HL-60 (cell line): ENCODE data around the gene CADM1.

Experiments used
- DNase-seq, 2 experiments: peaks; one replicate each; pipeline ENCODE4 v3.0.0-alpha.2; 2010 to 2020; ENCODE audit warnings: low read depth in 1 of 2, low spot score in 1 of 2
- H3K27ac ChIP-seq: fragments of 250-450 bp; sonication (Bioruptor Pico); replicated peaks from 2 replicates; pipeline ENCODE4 v1.5.1; 2020; ENCODE audit warnings: mild to moderate bottlenecking, moderate library complexity
- H3K27me3 ChIP-seq: fragments of 250-450 bp; sonication (Bioruptor Pico); 2 replicates; pipeline ENCODE4 v1.5.1; 2021; ENCODE audit warnings: mild to moderate bottlenecking, moderate library complexity; ENCODE audit not compliant: insufficient read depth, poor library complexity, severe bottlenecking
- H3K4me3 ChIP-seq: replicated peaks from 2 replicates; pipeline ENCODE4 v1.5.1; 2011; ENCODE audit warnings: mild to moderate bottlenecking, control low read depth, low read length; ENCODE audit not compliant: insufficient read depth
- CTCF ChIP-seq: IDR thresholded peaks from one replicate; pipeline ENCODE4 v1.5.1; 2011; ENCODE audit warnings: low read length, control low read depth, inconsistent platforms; ENCODE audit not compliant: insufficient read depth
- GABPA ChIP-seq: IDR thresholded peaks from 2 replicates; pipeline ENCODE4 v1.6.1; 2012; ENCODE audit warnings: low read depth
- POLR2AphosphoS5 ChIP-seq: IDR thresholded peaks from 2 replicates; pipeline ENCODE4 v1.6.1; 2012; ENCODE audit warnings: low read depth
- REST ChIP-seq: IDR thresholded peaks from 2 replicates; pipeline ENCODE4 v1.6.1; 2012; ENCODE audit warnings: low read depth; ENCODE audit not compliant: insufficient replicate concordance
- SPI1 ChIP-seq: IDR thresholded peaks from 2 replicates; pipeline ENCODE4 v1.6.1; 2012; ENCODE audit warnings: low read depth, mild to moderate bottlenecking, borderline replicate concordance

Gene CADM1

GRCh38 chr11:115425816-115426215 is 78.4 kb downstream of the CADM1 start:
- H3K27me3 ChIP-seq: no peaks in the 10 kb centered on the region
- H3K27ac ChIP-seq: no peak overlapping the region
- DNase-seq: no peak
- TF ChIP-seq CTCF (no peak), REST (no peak), GABPA (no peak), SPI1 (no peak), POLR2AphosphoS5 (no peak)
- no peak overlapping the region for H3K4me3 ChIP-seq

DNA sequence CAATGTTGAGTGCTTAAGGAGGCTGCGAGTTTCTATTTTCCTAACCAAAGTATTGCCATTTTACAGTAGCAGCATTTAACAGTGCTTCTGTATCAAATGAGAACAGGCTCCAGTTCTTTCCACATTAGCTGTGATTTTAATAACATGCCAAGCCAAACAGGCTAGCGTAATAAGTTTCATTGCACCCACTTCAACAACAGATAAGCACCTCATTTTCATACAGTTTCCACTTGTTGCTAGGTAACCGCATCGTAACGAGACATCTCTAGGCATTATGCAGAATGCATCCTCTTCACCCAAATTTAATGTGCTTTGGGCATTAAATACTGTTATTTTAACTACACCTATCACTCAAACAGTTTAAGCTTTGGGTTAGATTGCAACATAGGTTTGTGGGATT is 79.0 kb downstream of the CADM1 start:
- DNase-seq: no peak
- Histone ChIP-seq H3K4me3 (no peak overlapping the region), H3K27ac (no peak overlapping the region), H3K27me3 (no peaks in the 10 kb centered on the region)
- no peak for TF ChIP-seq GABPA
- no peak for TF ChIP-seq POLR2AphosphoS5
- no peak for TF ChIP-seq SPI1
- no peak for TF ChIP-seq REST
- TF ChIP-seq CTCF: no peak

- Histone ChIP-seq H3K4me3 (no peak overlapping the region), H3K27me3 (no peaks in the 10 kb centered on the region), H3K27ac (no peak overlapping the region)
- no peak for DNase-seq
- TF ChIP-seq CTCF (no peak), SPI1 (no peak), POLR2AphosphoS5 (no peak), GABPA (no peak), REST (no peak)
These were observed 80.3 kb downstream of the CADM1 start for GRCh38 chr11:115423728-115424459.
